HG03378 (cell line): ENCODE results near the gene PTPRN2.

ENCODE experiments used
- ATAC-seq: cut with Tn5 transposase; IDR thresholded peaks from one replicate; pipeline ENCODE4 v1.9.1; 2021; ENCODE audit warnings: mild to moderate bottlenecking, moderate library complexity; ENCODE audit not compliant: unreplicated experiment

PTPRN2 gene

GRCh38 chr7:158289761-158290523 is 297.7 kb downstream of the PTPRN2 start:
- ATAC-seq, result no peak

GRCh38 chr7:158289231-158289630 is 298.4 kb downstream of the PTPRN2 start:
- no peak for ATAC-seq

- no peak for ATAC-seq
Observed at GRCh38 chr7:158286210-158286609, 301.4 kb downstream of the PTPRN2 start.

GRCh38 chr7:158285383-158285770 is 302.2 kb downstream of the PTPRN2 start:
- no peak for ATAC-seq

- no peak for ATAC-seq
Observed at GRCh38 chr7:158284617-158285382, 302.8 kb downstream of the PTPRN2 start.

- no peak for ATAC-seq
Observed at GRCh38 chr7:158284121-158284520, 303.5 kb downstream of the PTPRN2 start.

- ATAC-seq, result no peak
Observed at GRCh38 chr7:158283016-158283974, 304.3 kb downstream of the PTPRN2 start.

- ATAC-seq, result no peak
Observed at GRCh38 chr7:158282461-158283001, 305.1 kb downstream of the PTPRN2 start.

- ATAC-seq, result no peak
Observed at GRCh38 chr7:158281441-158281840, 306.2 kb downstream of the PTPRN2 start.

- no peak for ATAC-seq
Observed at GRCh38 chr7:158280448-158281144, 307.0 kb downstream of the PTPRN2 start.

- no peak for ATAC-seq
Observed at GRCh38 chr7:158279539-158280447, 307.8 kb downstream of the PTPRN2 start.

GRCh38 chr7:158278745-158279320 is 308.8 kb downstream of the PTPRN2 start:
- ATAC-seq, result no peak

- ATAC-seq, result no peak
Observed at GRCh38 chr7:158277219-158278141, 310.1 kb downstream of the PTPRN2 start.

- ATAC-seq, result no peak
Observed at GRCh38 chr7:158276414-158277218, 311.0 kb downstream of the PTPRN2 start.

GRCh38 chr7:158275711-158276413 is 311.8 kb downstream of the PTPRN2 start:
- ATAC-seq, result no peak

- no peak for ATAC-seq
Observed at GRCh38 chr7:158274996-158275395, 312.6 kb downstream of the PTPRN2 start.
